Stimulated activated CD8-positive, alpha-beta memory T cell treated with anti-CD3 and anti-CD28 coated beads, Interleukin-15, amount 100 ng/mL, for 48 hours (primary cell): Measurements from ENCODE around the gene ACO1.

ENCODE experiments used
- DNase-seq, 2 donors: peaks; one replicate each; pipeline ENCODE4 v3.0.0-alpha.2; 2020; ENCODE audit warnings: low read depth in 2 of 2

The ACO1 gene

DNA sequence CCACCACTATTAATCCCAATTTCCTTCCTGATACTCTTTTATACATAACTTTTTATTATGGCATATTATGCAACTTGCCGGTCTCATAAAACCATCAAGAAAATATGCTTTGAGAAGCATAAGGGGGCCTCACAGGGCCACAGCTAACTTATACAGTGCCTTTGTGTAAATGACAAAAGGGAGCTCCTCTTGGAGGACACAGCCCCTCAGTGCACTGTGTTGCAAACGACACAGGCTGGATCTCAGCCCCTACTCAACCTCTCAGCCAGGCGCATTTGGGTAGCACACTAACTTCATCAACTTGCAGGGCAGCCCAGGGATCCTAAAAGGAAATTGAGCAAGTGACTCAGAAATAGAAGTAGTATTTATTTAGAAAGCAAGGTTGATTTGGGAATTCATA, 106.2 kb downstream of the ACO1 start:
- DNase-seq: no peak

DNA sequence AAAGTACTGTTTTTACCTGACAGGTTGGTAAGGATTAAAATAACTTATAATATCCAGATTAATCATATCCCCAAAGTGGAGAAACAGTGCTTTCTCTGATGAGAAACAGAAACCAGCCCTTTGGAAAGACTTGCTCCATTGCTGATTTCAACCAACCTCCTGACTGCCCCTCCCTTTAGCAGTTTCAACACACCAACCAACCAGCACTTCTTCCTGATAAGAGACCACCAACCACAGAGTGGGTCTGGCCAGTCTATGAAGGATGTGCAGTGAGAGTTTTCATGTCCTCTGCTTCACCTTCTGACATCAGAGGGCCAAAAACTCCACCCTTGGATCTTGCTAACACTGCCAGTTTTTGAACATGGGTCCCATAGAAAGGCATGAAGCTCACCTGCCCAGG, 113.5 kb downstream of the ACO1 start:
- DNase-seq: no peak

DNA sequence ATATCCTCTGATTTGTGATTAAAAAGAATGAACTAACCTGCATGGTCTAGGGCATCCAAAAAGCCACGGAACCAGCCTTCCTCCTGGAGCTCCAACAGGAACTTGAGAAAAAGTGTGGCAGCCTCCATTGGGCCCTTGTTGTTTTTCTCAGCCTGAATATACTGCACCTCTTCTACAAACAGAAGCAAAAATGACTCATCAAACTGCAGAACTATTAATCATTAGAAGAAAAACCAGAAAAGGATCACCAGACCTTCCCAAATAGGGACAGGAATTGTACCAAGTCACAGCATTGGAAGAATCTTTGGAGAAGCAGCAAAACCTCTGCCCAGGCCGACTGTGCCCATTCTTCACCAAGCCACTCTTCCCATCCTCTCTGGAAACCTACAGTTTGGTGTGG, 116.3 kb downstream of the ACO1 start:
- DNase-seq: no peak

DNA sequence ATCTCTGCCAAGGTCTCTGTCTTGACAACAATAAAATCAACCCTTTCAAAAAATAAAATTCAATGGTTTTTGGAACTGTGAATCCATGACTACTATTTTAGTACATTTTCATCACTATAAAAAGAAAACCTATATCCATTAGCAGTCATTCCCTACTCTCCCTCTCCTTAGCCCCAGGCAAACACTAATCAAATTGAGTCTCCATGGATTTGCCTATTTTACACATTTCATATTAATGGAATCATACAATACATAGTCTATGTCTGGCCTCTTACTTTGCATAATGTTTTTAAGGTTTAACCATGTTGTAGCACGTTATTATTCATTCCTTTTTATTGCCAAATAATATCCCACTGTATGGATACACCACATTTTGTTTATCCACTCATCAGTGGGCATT, 117.4 kb downstream of the ACO1 start:
- no peak for DNase-seq

DNA sequence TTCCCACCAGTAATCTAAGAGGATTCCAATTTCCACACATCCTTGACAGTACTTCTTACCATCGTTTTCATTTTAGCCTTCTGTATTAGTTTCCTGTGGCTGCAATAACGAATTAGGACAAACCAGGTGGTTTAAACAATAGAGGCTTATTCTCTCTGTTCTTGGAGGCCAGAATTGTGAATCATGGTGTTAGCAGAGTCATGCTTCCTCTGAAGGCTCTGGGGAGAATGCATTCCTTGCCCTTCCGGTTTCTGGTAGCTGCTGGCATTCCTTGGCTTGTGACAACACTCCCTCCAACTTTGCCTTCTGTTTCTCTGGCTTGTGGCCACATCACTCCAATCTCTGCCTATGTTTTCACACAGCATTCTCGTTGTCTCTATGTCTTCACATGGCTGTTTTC, 118.0 kb downstream of the ACO1 start:
- DNase-seq: no peak

DNA sequence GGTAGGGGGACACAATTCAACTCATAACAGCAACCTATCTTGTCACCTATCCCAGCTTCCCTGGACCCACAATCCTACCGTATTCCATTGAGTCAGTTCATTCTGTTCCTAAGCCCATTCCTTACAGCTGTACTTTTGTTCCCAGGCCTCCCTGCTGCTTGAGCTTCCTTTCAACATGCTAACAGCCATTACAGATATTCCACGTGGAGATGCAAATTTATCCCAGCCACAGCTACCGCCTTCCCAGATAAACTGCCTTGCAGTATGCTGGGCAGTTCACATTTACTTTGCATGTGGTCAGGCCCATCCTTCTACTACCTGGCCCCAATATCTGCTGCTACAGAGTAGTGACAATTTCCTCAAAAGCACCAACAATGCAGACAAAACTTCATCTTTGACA, 118.6 kb downstream of the ACO1 start:
- no peak for DNase-seq
